ENCODE data around the gene MYCBPAP.
A peak's percentile ranks its signal among the peaks of the same experiment; 100 is the strongest.

MYCBPAP gene

GRCh38 chr17:50476545-50477315 is 31.5 kb upstream of the MYCBPAP start:
- Histone ChIP-seq H3F3A (ENCODE audit: insufficient read depth, low read length) (no peaks in the 10 kb centered on the region), H3K4me1 (ENCODE audit: insufficient read depth, low read length, severe bottlenecking) (peaks cover 11% of the 10 kb centered on the region)
- no peak for TF ChIP-seq EZH2 (IDR thresholded peaks at IDR 0.05; ENCODE audit: borderline replicate concordance, low read length)
- TF ChIP-seq CTCF (IDR thresholded peaks at IDR 0.05; ENCODE audit: low read length), result no peak

GRCh38 chr17:50477976-50478375 is 30.3 kb upstream of the MYCBPAP start:
- H3K27me3 ChIP-seq (ENCODE audit: insufficient read depth, low read length), result no peaks in the 10 kb centered on the region
- peak overlapping the region; percentile 82 for H3K9ac ChIP-seq (ENCODE audit: low read length)
- H3K4me2 ChIP-seq (ENCODE audit: low read length), result peak overlapping the region; percentile 59
- H2AFZ ChIP-seq (ENCODE audit: low read length), result peak overlapping the region; percentile 10; the same call in 1 of the 2 replicates
- H4K20me1 ChIP-seq (ENCODE audit: insufficient read depth, low read length), result no peaks in the 10 kb centered on the region
- no peaks in the 10 kb centered on the region for H3K9me3 ChIP-seq (ENCODE audit: low read length)
- TF ChIP-seq CTCF (IDR thresholded peaks at IDR 0.05; ENCODE audit: low read length), result no peak
- TF ChIP-seq EZH2 (IDR thresholded peaks at IDR 0.05; ENCODE audit: borderline replicate concordance, low read length), result no peak
- H3F3A ChIP-seq (ENCODE audit: insufficient read depth, low read length), result no peaks in the 10 kb centered on the region
- peak overlapping the region; percentile 45 for H3K27ac ChIP-seq (ENCODE audit: low read depth, low read length, poor library complexity, severe bottlenecking)
- H3K36me3 ChIP-seq (ENCODE audit: insufficient read depth, low read length), result no peaks in the 10 kb centered on the region
- H3K4me1 ChIP-seq (ENCODE audit: insufficient read depth, low read length, severe bottlenecking), result peaks cover 11% of the 10 kb centered on the region
- no peaks in the 10 kb centered on the region for H3K9me2 ChIP-seq (ENCODE audit: low read depth, low read length)
- H3K4me3 ChIP-seq (ENCODE audit: low read depth, low read length, poor library complexity, severe bottlenecking), result peak overlapping the region; percentile 76
- H3K79me2 ChIP-seq (ENCODE audit: insufficient read depth, low read length), result no peaks in the 10 kb centered on the region

More at GRCh38 chr17:50476545-50477315, 31.5 kb upstream of the MYCBPAP start:
- Histone ChIP-seq H3K9me2 (ENCODE audit: low read depth, low read length) (no peaks in the 10 kb centered on the region), H3K79me2 (ENCODE audit: insufficient read depth, low read length) (no peaks in the 10 kb centered on the region), H3K4me2 (ENCODE audit: low read length) (no peak overlapping the region), H3K9ac (ENCODE audit: low read length) (no peak overlapping the region), H3K36me3 (ENCODE audit: insufficient read depth, low read length) (no peaks in the 10 kb centered on the region), H3K9me3 (ENCODE audit: low read length) (no peaks in the 10 kb centered on the region), H3K27me3 (ENCODE audit: insufficient read depth, low read length) (no peaks in the 10 kb centered on the region), H4K20me1 (ENCODE audit: insufficient read depth, low read length) (no peaks in the 10 kb centered on the region), H2AFZ (ENCODE audit: low read length) (no peak overlapping the region), H3K27ac (ENCODE audit: low read depth, low read length, poor library complexity, severe bottlenecking) (no peak overlapping the region), H3K4me3 (ENCODE audit: low read depth, low read length, poor library complexity, severe bottlenecking) (no peak overlapping the region)

GRCh38 chr17:50478391-50479381 is 29.6 kb upstream of the MYCBPAP start, which contains the start of gene RSAD1:
TSS of gene RSAD1 (plus strand) at chr17:50478860. CDS start at chr17:50478885, 25 bp downstream.
- H4K20me1 ChIP-seq (ENCODE audit: insufficient read depth, low read length), result no peaks in the 10 kb centered on the region
- H3F3A ChIP-seq (ENCODE audit: insufficient read depth, low read length), result no peaks in the 10 kb centered on the region
- H3K4me2 ChIP-seq (ENCODE audit: low read length), result peak within 1 kb of the TSS; percentile 87
- no peaks in the 10 kb centered on the region for H3K36me3 ChIP-seq (ENCODE audit: insufficient read depth, low read length)
- H3K79me2 ChIP-seq (ENCODE audit: insufficient read depth, low read length), result no peaks in the 10 kb centered on the region
- peak within 1 kb of the TSS; percentile 82 for H3K9ac ChIP-seq (ENCODE audit: low read length)
- H3K27me3 ChIP-seq (ENCODE audit: insufficient read depth, low read length), result no peaks in the 10 kb centered on the region
- no peak for TF ChIP-seq EZH2 (IDR thresholded peaks at IDR 0.05; ENCODE audit: borderline replicate concordance, low read length)
- TF ChIP-seq CTCF (IDR thresholded peaks at IDR 0.05; ENCODE audit: low read length), result peak; percentile 82
- peak within 1 kb of the TSS; percentile 76 for H3K4me3 ChIP-seq (ENCODE audit: low read depth, low read length, poor library complexity, severe bottlenecking)
- H3K27ac ChIP-seq (ENCODE audit: low read depth, low read length, poor library complexity, severe bottlenecking), result peak within 1 kb of the TSS; percentile 45
- peak within 1 kb of the TSS; percentile 63 for H2AFZ ChIP-seq (ENCODE audit: low read length)
- H3K9me2 ChIP-seq (ENCODE audit: low read depth, low read length), result no peaks in the 10 kb centered on the region
- H3K4me1 ChIP-seq (ENCODE audit: insufficient read depth, low read length, severe bottlenecking), result peaks cover 11% of the 10 kb centered on the region
- H3K9me3 ChIP-seq (ENCODE audit: low read length), result no peaks in the 10 kb centered on the region
